Measurements from ENCODE around the gene CACNB2.

The CACNB2 gene

DNA sequence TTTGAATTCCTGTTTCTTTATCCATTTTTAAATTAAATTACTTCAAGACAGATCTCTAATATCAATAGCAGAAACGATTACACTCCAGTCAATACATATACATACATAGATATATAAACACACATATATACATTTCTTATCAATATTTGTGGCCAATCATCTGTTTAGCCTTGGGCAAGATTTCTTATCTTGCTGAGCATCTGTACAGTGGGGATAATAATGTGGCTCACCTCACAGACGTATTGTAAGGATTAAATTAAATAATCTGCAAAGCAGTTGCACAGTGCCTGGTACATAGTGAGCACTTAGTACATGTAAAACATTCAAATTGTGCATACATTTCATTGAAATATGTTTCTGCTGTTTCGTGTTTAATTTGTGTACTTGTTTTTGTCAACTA, 17.5 kb upstream of the CACNB2 start:
- H3K4me3 ChIP-seq (ENCODE audit: low read depth, low read length) = no peak overlapping the region
- no peak for DNase-seq (ENCODE audit: low read depth)
- TF ChIP-seq MYC (IDR thresholded peaks at IDR 0.05; ENCODE audit: low read depth, low read length) (no peak), POLR2A (IDR thresholded peaks at IDR 0.05; ENCODE audit: extremely low read depth, insufficient read length) (no peak)
- TF ChIP-seq, protein P1, sequence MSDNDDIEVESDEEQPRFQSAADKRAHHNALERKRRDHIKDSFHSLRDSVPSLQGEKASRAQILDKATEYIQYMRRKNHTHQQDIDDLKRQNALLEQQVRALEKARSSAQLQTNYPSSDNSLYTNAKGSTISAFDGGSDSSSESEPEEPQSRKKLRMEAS (IDR thresholded peaks at IDR 0.05; ENCODE audit: low read depth, low read length) = no peak
- TF ChIP-seq, protein P2, sequence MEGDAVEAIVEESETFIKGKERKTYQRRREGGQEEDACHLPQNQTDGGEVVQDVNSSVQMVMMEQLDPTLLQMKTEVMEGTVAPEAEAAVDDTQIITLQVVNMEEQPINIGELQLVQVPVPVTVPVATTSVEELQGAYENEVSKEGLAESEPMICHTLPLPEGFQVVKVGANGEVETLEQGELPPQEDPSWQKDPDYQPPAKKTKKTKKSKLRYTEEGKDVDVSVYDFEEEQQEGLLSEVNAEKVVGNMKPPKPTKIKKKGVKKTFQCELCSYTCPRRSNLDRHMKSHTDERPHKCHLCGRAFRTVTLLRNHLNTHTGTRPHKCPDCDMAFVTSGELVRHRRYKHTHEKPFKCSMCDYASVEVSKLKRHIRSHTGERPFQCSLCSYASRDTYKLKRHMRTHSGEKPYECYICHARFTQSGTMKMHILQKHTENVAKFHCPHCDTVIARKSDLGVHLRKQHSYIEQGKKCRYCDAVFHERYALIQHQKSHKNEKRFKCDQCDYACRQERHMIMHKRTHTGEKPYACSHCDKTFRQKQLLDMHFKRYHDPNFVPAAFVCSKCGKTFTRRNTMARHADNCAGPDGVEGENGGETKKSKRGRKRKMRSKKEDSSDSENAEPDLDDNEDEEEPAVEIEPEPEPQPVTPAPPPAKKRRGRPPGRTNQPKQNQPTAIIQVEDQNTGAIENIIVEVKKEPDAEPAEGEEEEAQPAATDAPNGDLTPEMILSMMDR (IDR thresholded peaks at IDR 0.05; ENCODE audit: low read depth, low read length) = no peak

DNA sequence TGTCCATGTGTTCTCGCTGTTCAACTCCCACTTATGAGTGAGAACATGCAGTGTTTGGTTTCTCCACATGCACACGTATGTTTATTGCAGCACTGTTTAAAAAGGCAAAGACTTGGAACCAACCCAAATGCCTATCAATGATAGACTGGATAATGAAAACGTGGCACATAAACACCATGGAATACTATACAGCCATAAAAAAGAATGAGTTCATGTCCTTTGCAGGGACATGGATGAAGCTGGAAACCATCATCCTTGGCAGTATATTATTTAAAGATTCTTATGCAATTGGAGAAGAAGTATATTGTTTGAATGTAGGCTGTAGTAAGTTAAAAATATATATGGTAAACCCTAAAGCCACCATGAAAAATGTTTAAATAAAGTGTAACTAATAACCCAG, 7.2 kb upstream of the CACNB2 start:
- no peak for DNase-seq (ENCODE audit: low read depth)
- TF ChIP-seq POLR2A (IDR thresholded peaks at IDR 0.05; ENCODE audit: extremely low read depth, insufficient read length) (no peak), MYC (IDR thresholded peaks at IDR 0.05; ENCODE audit: low read depth, low read length) (no peak)
- TF ChIP-seq, protein P2 (IDR thresholded peaks at IDR 0.05; ENCODE audit: low read depth, low read length) = no peak
- TF ChIP-seq, protein P1 (IDR thresholded peaks at IDR 0.05; ENCODE audit: low read depth, low read length) = no peak
- no peak overlapping the region for H3K4me3 ChIP-seq (ENCODE audit: low read depth, low read length)

DNA sequence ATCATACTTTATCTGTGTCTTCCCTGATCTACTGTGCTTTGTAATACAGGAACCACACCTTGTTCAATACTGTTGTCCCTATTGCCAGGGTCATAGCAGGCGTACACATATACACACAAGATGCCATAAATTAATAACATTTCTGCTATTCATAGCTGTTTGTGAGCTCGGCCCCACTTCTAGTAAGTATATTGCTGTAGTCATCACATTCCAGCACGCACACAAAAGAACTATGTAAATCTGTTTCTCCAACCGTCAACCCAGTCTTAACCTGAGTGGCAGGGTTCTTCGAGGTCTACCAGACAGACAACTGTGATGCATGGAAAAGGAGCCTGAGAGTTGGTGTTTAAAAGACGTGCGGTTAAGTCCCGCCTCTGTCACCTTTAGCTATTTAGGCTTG, 5.7 kb upstream of the CACNB2 start:
- no peak overlapping the region for H3K4me3 ChIP-seq (ENCODE audit: low read depth, low read length)
- TF ChIP-seq, protein P1 (IDR thresholded peaks at IDR 0.05; ENCODE audit: low read depth, low read length) = no peak
- no peak for TF ChIP-seq MYC (IDR thresholded peaks at IDR 0.05; ENCODE audit: low read depth, low read length)
- no peak for TF ChIP-seq POLR2A (IDR thresholded peaks at IDR 0.05; ENCODE audit: extremely low read depth, insufficient read length)
- TF ChIP-seq, protein P2 (IDR thresholded peaks at IDR 0.05; ENCODE audit: low read depth, low read length) = no peak
- DNase-seq (ENCODE audit: low read depth) = no peak

DNA sequence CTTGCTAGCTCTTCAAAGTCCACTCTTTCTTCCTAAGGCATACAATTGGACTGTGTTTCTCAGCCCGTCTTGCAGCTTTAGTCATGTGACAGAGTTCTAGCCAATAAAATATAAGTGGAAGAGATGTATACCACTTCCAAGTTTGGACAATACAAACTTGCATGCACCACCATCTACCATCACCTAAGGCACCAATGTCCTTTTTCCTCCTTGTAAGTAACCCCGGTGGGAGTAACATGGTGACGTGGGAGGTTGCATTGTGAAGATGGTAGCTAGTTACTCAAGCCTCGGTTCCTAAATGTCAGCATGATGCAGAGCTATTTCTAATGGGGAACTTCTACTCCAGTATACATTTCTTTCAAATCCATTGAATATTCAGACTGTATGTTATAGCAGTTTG, 5.3 kb upstream of the CACNB2 start:
- no peak overlapping the region for H3K4me3 ChIP-seq (ENCODE audit: low read depth, low read length)
- TF ChIP-seq MYC (IDR thresholded peaks at IDR 0.05; ENCODE audit: low read depth, low read length) = no peak
- TF ChIP-seq, protein P2 (IDR thresholded peaks at IDR 0.05; ENCODE audit: low read depth, low read length) = no peak
- TF ChIP-seq, protein P1 (IDR thresholded peaks at IDR 0.05; ENCODE audit: low read depth, low read length) = no peak
- TF ChIP-seq POLR2A (IDR thresholded peaks at IDR 0.05; ENCODE audit: extremely low read depth, insufficient read length) = no peak
- DNase-seq (ENCODE audit: low read depth) = no peak

DNA sequence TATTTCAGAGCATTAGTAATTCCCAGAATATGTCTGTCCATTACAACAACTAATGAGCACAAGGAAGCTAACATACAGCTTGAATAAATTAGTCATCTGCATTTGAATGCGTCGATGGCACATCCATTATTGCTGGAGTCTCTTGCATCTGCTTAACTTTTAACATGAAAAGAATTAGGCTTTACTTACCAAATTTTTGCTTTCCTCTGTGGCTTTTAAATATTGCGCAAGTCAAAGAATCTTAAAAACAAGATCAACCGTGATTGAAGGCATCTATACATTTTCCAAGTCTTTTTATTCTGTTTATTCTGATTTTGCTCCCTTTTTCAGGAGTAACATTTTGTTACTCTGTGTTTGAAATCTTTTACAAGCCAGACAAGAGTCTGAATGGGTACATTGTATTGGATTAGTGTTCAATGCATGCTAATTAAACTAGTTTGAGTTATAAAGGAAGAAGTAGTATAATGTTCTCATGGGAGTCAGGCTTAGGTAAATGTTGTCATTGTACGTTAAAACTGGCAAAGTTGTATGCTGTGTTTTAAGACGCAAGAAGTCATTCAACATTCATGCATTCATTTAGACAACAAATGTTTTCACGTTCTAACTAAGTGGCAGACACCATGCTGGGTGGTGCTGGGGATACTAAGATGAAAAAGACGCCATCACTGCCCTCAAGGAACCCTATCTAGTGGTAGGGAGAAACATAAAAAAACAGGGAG, 4.0 kb upstream of the CACNB2 start:
- TF ChIP-seq, protein P1 (IDR thresholded peaks at IDR 0.05; ENCODE audit: low read depth, low read length) = no peak
- no peak for TF ChIP-seq POLR2A (IDR thresholded peaks at IDR 0.05; ENCODE audit: extremely low read depth, insufficient read length)
- no peak for TF ChIP-seq MYC (IDR thresholded peaks at IDR 0.05; ENCODE audit: low read depth, low read length)
- TF ChIP-seq, protein P2 (IDR thresholded peaks at IDR 0.05; ENCODE audit: low read depth, low read length) = no peak
- H3K4me3 ChIP-seq (ENCODE audit: low read depth, low read length) = no peak overlapping the region
- no peak for DNase-seq (ENCODE audit: low read depth)

Measured in NB4 (cell line).